Esophagus squamous epithelium (tissue), 5 donors: ENCODE measurements around the gene S100A6. TPM values are rescaled to one million over a fixed set of nuclear protein-coding genes. Genes with fewer than 3 reads are reported as not detected.
"Not testable (repeated sequence)": the region's sequence is repeated elsewhere in the genome, so short reads cannot be mapped to it uniquely, and the experiment has no call there.

Source experiments
- DNase-seq: peaks from one replicate; lab custom pipeline; 2025; lab: John Stamatoyannopoulos, UW
- H3K27ac ChIP-seq, 4 donors: fragments of 200-600 bp; sonication (generic); one replicate each; pipeline ENCODE4 v1.5.1; 2016 to 2019; ENCODE audit warnings: mild to moderate bottlenecking in 1 of 4
- H3K27me3 ChIP-seq, 4 donors: fragments of 200-600 bp; sonication (generic); 1 replicate in 3 of 4; 2 replicates in 1 of 4; pipeline versions ENCODE4 v1.5.1 to v1.6.0; 2017 to 2021; ENCODE audit warnings: antibody characterized with exemption in 1 of 4
- H3K36me3 ChIP-seq, 3 donors: fragments of 200-600 bp; sonication (generic); one replicate each; pipeline ENCODE4 v1.5.1; 2016 to 2019
- H3K4me1 ChIP-seq, 3 donors: fragments of 200-600 bp; sonication (generic); one replicate each; pipeline ENCODE4 v1.5.1; 2017 to 2019
- H3K4me3 ChIP-seq, 4 donors: fragments of 200-600 bp; sonication (generic); 1 replicate in 3 of 4; 2 replicates in 1 of 4; pipeline ENCODE4 v1.5.1; 2016 to 2019; ENCODE audit warnings: mild to moderate bottlenecking in 2 of 4, moderate library complexity in 1 of 4
- H3K9me3 ChIP-seq, 3 donors: fragments of 200-600 bp; sonication (generic); one replicate each; pipeline ENCODE4 v1.5.1; 2016 to 2019
- CTCF ChIP-seq, 6 experiments: fragments of 450-650 bp in 4 of 6; fragments of 200-600 bp in 2 of 6; sonication (generic) in 2 of 6; IDR thresholded peaks; one replicate each; pipeline ENCODE4 v1.5.1; 2016 to 2019; ENCODE audit warnings: antibody characterized with exemption in 6 of 6, mild to moderate bottlenecking in 4 of 6, moderate library complexity in 4 of 6
- POLR2A ChIP-seq, 4 donors: fragments of 450-650 bp; IDR thresholded peaks; one replicate each; pipeline ENCODE4 v1.6.1; 2017; ENCODE audit warnings: antibody characterized with exemption in 4 of 4, mild to moderate bottlenecking in 4 of 4, moderate library complexity in 3 of 4
- WGBS, 2 donors: methylation state at CpG; one replicate each; pipeline ENCODE4 v1.1.5; 2018; 5-methylcytosine and 5-hydroxymethylcytosine counted together
- intact Hi-C: fragments of 100-400 bp; cut with DNase I; formaldehyde crosslinking; loops from one replicate; pipeline ENCODE4 v1.15.0; 2022
- total RNA-seq, 4 donors: library from RNA; depleted of rRNA; stranded (reverse); fragments of >200 nt; gene quantifications; one replicate each; pipeline ENCODE4 v1.1.0, GENCODE V29; 2016
- donor health status: DM: yes; HTN: yes; CAD: no.

The S100A6 gene
- total RNA-seq, 4 donors from 2014 or later, result 270 to 943 (median 394) TPM

GRCh38 chr1:153527683-153528040 is 8.1 kb downstream of the S100A6 start:
- Histone ChIP-seq H3K9me3 (no peaks in the 10 kb centered on the region), H3K27ac (peak overlapping the region in 3 of 4 donors; percentile 79 to 88 (median 85)), H3K36me3 (no peaks in the 10 kb centered on the region), H3K4me3 (no peak overlapping the region), H3K4me1 (peaks cover 24 to 54% (median 35%) of the 10 kb centered on the region in 3 donors), H3K27me3 (no peaks in the 10 kb centered on the region)
- no peak for DNase-seq
- intact Hi-C loops, result no loop called here
- no peak for TF ChIP-seq POLR2A (IDR thresholded peaks at IDR 0.05)
- TF ChIP-seq CTCF (IDR thresholded peaks at IDR 0.05), result no peak
- 80 to 83% methylated on average over 4 to 5 of the region's 5 CpGs for WGBS, 2 donors

- Histone ChIP-seq H3K36me3 (no peaks in the 10 kb centered on the region), H3K27ac (peak overlapping the region; percentile 77 to 88 (median 82)), H3K4me3 (no peak overlapping the region), H3K27me3 (no peaks in the 10 kb centered on the region), H3K4me1 (peaks cover 19 to 48% (median 33%) of the 10 kb centered on the region in 3 donors), H3K9me3 (no peaks in the 10 kb centered on the region)
- DNase-seq, result no peak
- TF ChIP-seq POLR2A (IDR thresholded peaks at IDR 0.05), result no peak
- no peak for TF ChIP-seq CTCF (IDR thresholded peaks at IDR 0.05)
- intact Hi-C loops, result no loop called here
- WGBS, 2 donors, result 33 to 58% methylated on average over 5 to 7 of the region's 8 CpGs
Observed at GRCh38 chr1:153527023-153527682, 8.6 kb downstream of the S100A6 start.

GRCh38 chr1:153526132-153526543 is 9.7 kb downstream of the S100A6 start:
- H3K27ac ChIP-seq, result peak overlapping the region; percentile 77 to 88 (median 82)
- no peak for TF ChIP-seq CTCF (IDR thresholded peaks at IDR 0.05)
- TF ChIP-seq POLR2A (IDR thresholded peaks at IDR 0.05), result no peak
- WGBS, 2 donors, result 22 to 42% methylated on average over 8 of the region's 8 CpGs
- no peaks in the 10 kb centered on the region for H3K27me3 ChIP-seq
- no peak overlapping the region for H3K4me3 ChIP-seq
- H3K4me1 ChIP-seq, result peaks cover 17 to 40% (median 33%) of the 10 kb centered on the region in 3 donors
- no peaks in the 10 kb centered on the region for H3K36me3 ChIP-seq
- DNase-seq, result no peak
- H3K9me3 ChIP-seq, result no peaks in the 10 kb centered on the region
- intact Hi-C loops, result no loop called here

GRCh38 chr1:153525088-153525728 is 10.6 kb downstream of the S100A6 start:
- intact Hi-C loops, result no loop called here
- H3K9me3 ChIP-seq, result no peaks in the 10 kb centered on the region
- no peaks in the 10 kb centered on the region for H3K27me3 ChIP-seq
- H3K4me3 ChIP-seq, result no peak overlapping the region
- H3K27ac ChIP-seq, result peak overlapping the region; percentile 77 to 88 (median 82)
- peaks cover 17 to 40% (median 33%) of the 10 kb centered on the region in 3 donors for H3K4me1 ChIP-seq
- 16 to 34% methylated on average over 3 of the region's 3 CpGs for whole genome bisulfite sequencing, 2 donors
- DNase-seq, result no peak
- TF ChIP-seq CTCF (IDR thresholded peaks at IDR 0.05), result no peak
- no peak for TF ChIP-seq POLR2A (IDR thresholded peaks at IDR 0.05)
- H3K36me3 ChIP-seq, result no peaks in the 10 kb centered on the region

GRCh38 chr1:153522353-153523048 is 13.3 kb downstream of the S100A6 start:
- H3K9me3 ChIP-seq, H3K4me3 ChIP-seq, intact Hi-C loops, H3K27ac ChIP-seq, H3K36me3 ChIP-seq, DNase-seq, H3K27me3 ChIP-seq: not testable (repeated sequence)
- WGBS, 2 donors, result 66 to 73% methylated on average over 11 to 13 of the region's 14 CpGs
- peaks cover 17 to 34% (median 30%) of the 10 kb centered on the region in 3 donors for H3K4me1 ChIP-seq

GRCh38 chr1:153521808-153522207 is 14.0 kb downstream of the S100A6 start:
- H3K27me3 ChIP-seq, DNase-seq, H3K4me3 ChIP-seq, H3K36me3 ChIP-seq, H3K27ac ChIP-seq, intact Hi-C loops, H3K9me3 ChIP-seq: not testable (repeated sequence)
- peaks cover 17 to 29% (median 25%) of the 10 kb centered on the region in 3 donors for H3K4me1 ChIP-seq
- WGBS, 2 donors, result 98 to 100% methylated on average over 2 to 16 of the region's 37 CpGs
